OCI-LY1 (cell line): Measurements from ENCODE around the gene ASB7.

Experiments
- EZH2 ChIP-seq: fragments of 200-600 bp; sonication (generic), shearing (Covaris generic); IDR thresholded peaks from 2 replicates; pipeline ENCODE4 v1.8.0; 2017; ENCODE audit warnings: borderline replicate concordance, mixed run types, mild to moderate bottlenecking, antibody characterized with exemption, low read length, moderate library complexity, mixed read lengths
- TF ChIP-seq, protein P1 (sequence below): fragments of 200-600 bp; sonication (generic), shearing (Covaris generic); IDR thresholded peaks from 2 replicates; pipeline ENCODE4 v1.5.1; 2017; ENCODE audit warnings: mild to moderate bottlenecking, antibody characterized with exemption, low read length, moderate library complexity, mixed read lengths

GRCh38 chr15:100612539-100612938 lies 10.2 kb downstream of the ASB7 start:
- TF ChIP-seq, protein P1, sequence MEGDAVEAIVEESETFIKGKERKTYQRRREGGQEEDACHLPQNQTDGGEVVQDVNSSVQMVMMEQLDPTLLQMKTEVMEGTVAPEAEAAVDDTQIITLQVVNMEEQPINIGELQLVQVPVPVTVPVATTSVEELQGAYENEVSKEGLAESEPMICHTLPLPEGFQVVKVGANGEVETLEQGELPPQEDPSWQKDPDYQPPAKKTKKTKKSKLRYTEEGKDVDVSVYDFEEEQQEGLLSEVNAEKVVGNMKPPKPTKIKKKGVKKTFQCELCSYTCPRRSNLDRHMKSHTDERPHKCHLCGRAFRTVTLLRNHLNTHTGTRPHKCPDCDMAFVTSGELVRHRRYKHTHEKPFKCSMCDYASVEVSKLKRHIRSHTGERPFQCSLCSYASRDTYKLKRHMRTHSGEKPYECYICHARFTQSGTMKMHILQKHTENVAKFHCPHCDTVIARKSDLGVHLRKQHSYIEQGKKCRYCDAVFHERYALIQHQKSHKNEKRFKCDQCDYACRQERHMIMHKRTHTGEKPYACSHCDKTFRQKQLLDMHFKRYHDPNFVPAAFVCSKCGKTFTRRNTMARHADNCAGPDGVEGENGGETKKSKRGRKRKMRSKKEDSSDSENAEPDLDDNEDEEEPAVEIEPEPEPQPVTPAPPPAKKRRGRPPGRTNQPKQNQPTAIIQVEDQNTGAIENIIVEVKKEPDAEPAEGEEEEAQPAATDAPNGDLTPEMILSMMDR = no peak
- no peak for TF ChIP-seq EZH2
